Thyroid gland (tissue), 4 donors: ENCODE results near the gene DAPK1.

Experiments used
- POLR2A ChIP-seq, 2 donors: fragments of 450-650 bp; IDR thresholded peaks; one replicate each; pipeline ENCODE4 v1.6.1; 2017; ENCODE audit warnings: antibody characterized with exemption in 2 of 2, mild to moderate bottlenecking in 2 of 2, moderate library complexity in 1 of 2
- TF ChIP-seq, protein P1 (sequence below), 6 experiments: fragments of 200-600 bp in 3 of 6; fragments of 450-650 bp in 3 of 6; sonication (generic) in 3 of 6; IDR thresholded peaks; one replicate each; pipeline ENCODE4 v1.5.1; 2016 to 2019; ENCODE audit warnings: antibody characterized with exemption in 6 of 6, mild to moderate bottlenecking in 2 of 6, inconsistent platforms in 1 of 6, moderate library complexity in 1 of 6

DNA sequence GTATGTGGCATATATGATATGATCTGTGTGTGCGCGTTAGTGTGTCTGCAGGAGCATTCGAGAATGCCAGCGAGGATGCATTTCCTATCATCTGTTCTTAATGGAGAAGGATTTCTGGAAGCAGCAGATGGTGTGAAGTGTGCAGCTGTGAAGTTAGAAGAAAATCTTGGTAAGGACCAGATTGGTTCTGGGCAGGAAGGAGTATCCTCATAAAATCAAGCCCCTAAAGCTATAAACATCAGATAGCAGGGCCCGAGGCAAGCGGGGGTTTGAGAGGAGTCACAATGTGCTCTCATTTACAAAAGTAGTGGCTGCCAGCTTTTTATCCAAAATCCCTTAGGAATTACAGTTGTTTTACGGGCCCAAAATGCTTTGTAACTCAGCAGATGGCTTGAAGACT lies 40.0 kb downstream of the DAPK1 start:
- TF ChIP-seq, protein P1, sequence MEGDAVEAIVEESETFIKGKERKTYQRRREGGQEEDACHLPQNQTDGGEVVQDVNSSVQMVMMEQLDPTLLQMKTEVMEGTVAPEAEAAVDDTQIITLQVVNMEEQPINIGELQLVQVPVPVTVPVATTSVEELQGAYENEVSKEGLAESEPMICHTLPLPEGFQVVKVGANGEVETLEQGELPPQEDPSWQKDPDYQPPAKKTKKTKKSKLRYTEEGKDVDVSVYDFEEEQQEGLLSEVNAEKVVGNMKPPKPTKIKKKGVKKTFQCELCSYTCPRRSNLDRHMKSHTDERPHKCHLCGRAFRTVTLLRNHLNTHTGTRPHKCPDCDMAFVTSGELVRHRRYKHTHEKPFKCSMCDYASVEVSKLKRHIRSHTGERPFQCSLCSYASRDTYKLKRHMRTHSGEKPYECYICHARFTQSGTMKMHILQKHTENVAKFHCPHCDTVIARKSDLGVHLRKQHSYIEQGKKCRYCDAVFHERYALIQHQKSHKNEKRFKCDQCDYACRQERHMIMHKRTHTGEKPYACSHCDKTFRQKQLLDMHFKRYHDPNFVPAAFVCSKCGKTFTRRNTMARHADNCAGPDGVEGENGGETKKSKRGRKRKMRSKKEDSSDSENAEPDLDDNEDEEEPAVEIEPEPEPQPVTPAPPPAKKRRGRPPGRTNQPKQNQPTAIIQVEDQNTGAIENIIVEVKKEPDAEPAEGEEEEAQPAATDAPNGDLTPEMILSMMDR (IDR thresholded peaks at IDR 0.05), result no peak
- no peak for TF ChIP-seq POLR2A (IDR thresholded peaks at IDR 0.05)
